ENCODE results near the gene SIPA1L3. TPM values are rescaled to one million over a fixed set of nuclear protein-coding genes. Genes with fewer than 3 reads are reported as not detected.

The SIPA1L3 gene
- total and polyA plus RNA-seq, 9 of the 15 experiments (the other 6 are each of a cell fraction or from before 2014, with no cell fraction given): 0.01 to 6.1 (median 2.5) TPM

DNA sequence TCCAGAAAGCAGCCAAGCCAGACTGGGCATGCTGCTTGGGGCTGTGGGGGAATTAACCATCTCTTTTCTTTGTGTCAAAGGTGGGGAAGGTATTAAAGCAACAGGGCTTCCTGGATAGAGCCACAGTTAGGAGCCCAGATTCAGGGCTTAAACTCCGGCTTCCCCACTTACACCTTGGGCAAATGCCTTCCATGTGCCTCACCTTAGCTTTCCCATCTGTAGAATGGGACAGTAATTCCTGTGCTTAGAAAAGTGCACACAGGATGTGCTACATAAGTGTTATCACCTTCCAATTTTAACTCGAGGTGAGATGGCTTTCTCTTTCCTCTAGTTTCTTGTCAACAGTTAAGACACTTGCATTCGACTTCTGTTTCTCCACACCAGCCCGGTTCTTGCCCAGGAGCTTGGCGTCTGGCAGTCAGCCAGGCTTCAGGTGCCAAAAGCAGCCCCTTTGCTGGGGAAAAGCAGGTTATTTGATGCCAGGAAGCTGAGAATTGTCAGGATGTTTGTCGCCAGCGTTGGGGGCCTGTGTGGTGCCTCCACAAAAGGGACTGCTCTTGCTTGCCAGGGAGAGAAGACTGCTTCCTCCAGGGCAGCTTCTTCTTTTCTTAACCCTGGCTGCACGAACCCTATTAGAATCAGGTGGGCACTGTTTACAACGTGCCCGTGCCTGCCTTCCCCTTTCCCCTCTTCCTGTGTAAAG lies 79.2 kb downstream of the SIPA1L3 start:
- intact Hi-C loops (cut with micrococcal nuclease): no loop called here
- H3K36me3 ChIP-seq (ENCODE audit: control insufficient read depth, insufficient read depth, low read length): no peaks in the 10 kb centered on the region
- no peak for DNase-seq (ENCODE audit: extremely low read depth in 1 of 4, low spot score in 3 of 4)
- POLR2A ChIA-PET: interaction anchor here (1.1 kb wide), 1 partner anchor 10 kb away, joined by 3 read pairs; no protein-coding TSS in a partner anchor
- no peak overlapping the region for H3K4me3 ChIP-seq
- TF ChIP-seq RBM25 (IDR thresholded peaks at IDR 0.05; ENCODE audit: low read depth, low read length, severe bottlenecking) (peak; percentile 5), CBX5 (IDR thresholded peaks at IDR 0.05; ENCODE audit: borderline replicate concordance, low read depth) (no peak)
- no peak overlapping the region for H3K27ac ChIP-seq (ENCODE audit: extremely low read depth, low read depth, low read length)
- no peak overlapping the region for H3K4me2 ChIP-seq (ENCODE audit: insufficient read depth, low read length)
- H3K9me1 ChIP-seq (ENCODE audit: control insufficient read depth, insufficient read depth, low read length): no peaks in the 10 kb centered on the region
- peaks cover 0 to 23% of the 10 kb centered on the region in 2 experiments; a peak in 2 of 5 replicates for H3K27me3 ChIP-seq (ENCODE audit: control insufficient read depth in 2 of 2, insufficient read depth in 2 of 2, low read length in 2 of 2)
- no peaks in the 10 kb centered on the region; a peak in 1 of 5 replicates for H3K4me1 ChIP-seq (replicated peaks in 1 of 2; ENCODE audit: control insufficient read depth in 2 of 2, insufficient read depth in 2 of 2, low read length in 2 of 2)
- H3K79me2 ChIP-seq (ENCODE audit: control insufficient read depth, insufficient read depth, low read length): no peaks in the 10 kb centered on the region
- CTCF ChIA-PET (ENCODE audit: low intra/inter-chr PET ratio): interaction anchor here (1.1 kb wide), 1 partner anchor 84 kb away, joined by 3 read pairs; no protein-coding TSS in a partner anchor
- 3% methylated on average over 10 of the region's 10 CpGs for WGBS (ENCODE audit: insufficient coverage, low coverage, missing lambda C conversion rate)
- no peak overlapping the region for H2AFZ ChIP-seq (ENCODE audit: low read depth, low read length)
- no peak for FAIRE-seq
- in situ Hi-C loops (cut with MboI): no loop called here
- H3K9ac ChIP-seq (ENCODE audit: insufficient read depth in 1 of 2, low read depth in 2 of 2, low read length in 2 of 2): no peak overlapping the region
- H3K9me3 ChIP-seq (replicated peaks; ENCODE audit: control insufficient read depth, insufficient read depth, low read depth, low read length): no peaks in the 10 kb centered on the region
- no TSS peak for BruUV-seq (replicated peaks)
- H4K20me1 ChIP-seq (replicated peaks; ENCODE audit: control insufficient read depth, insufficient read depth, low read length): peaks cover 10% of the 10 kb centered on the region
- ATAC-seq: no peak

Measured in K562 (cell line).